H7 (cell line): ENCODE data around the gene SLC2A13. TPM values are rescaled to one million over a fixed set of nuclear protein-coding genes. Genes with fewer than 3 reads are reported as not detected.
"Not testable (repeated sequence)": the region's sequence is repeated elsewhere in the genome, so short reads cannot be mapped to it uniquely, and the experiment has no call there.

ENCODE experiments used
- DNase-seq: peaks from one replicate; pipeline ENCODE4 v3.0.0; 2012
- H3K27me3 ChIP-seq: 2 replicates; pipeline ENCODE4 v1.6.0; 2011; ENCODE audit warnings: mild to moderate bottlenecking, low read length; ENCODE audit not compliant: control insufficient read depth, insufficient read depth
- H3K36me3 ChIP-seq: replicated peaks from 2 replicates; pipeline ENCODE4 v1.5.1; 2011; ENCODE audit warnings: low read length; ENCODE audit not compliant: control insufficient read depth, insufficient read depth
- H3K4me3 ChIP-seq: 2 replicates; pipeline ENCODE4 v1.5.1; 2011; ENCODE audit warnings: low read depth, mild to moderate bottlenecking, control low read depth, low read length, moderate library complexity; ENCODE audit not compliant: insufficient read depth
- total RNA-seq: library from RNA; depleted of rRNA; stranded (reverse); fragments of >200 nt; shearing (Covaris generic); gene quantifications from 2 replicates; pipeline ENCODE4 v1.2.3, GENCODE V29; 2014

SLC2A13 gene
- total RNA-seq, 1 experiment from 2014 or later, result 13.8 TPM

DNA sequence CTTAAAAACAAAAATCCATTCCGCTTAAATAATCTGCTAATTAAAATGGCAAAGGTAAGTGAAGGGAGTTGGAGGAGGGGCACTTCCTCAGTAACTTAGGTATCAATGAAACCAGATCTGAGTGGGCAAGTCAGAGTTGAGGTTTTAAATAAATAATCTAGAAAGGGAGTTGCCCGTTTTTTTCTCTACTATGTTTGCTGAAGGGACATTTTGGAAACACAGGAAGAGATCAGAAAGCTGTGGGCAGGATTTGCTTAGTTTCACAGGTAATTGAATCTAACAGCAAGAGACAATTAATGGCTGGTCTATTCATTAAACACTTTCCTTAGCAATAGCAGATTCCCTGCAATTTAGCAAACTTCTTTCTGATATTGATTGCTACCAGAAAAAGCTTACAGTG is 300.2 kb downstream of the SLC2A13 start:
- DNase-seq, result no peak
- H3K27me3 ChIP-seq, result no peaks in the 10 kb centered on the region
- H3K36me3 ChIP-seq, result no peaks in the 10 kb centered on the region
- no peak overlapping the region for H3K4me3 ChIP-seq

DNA sequence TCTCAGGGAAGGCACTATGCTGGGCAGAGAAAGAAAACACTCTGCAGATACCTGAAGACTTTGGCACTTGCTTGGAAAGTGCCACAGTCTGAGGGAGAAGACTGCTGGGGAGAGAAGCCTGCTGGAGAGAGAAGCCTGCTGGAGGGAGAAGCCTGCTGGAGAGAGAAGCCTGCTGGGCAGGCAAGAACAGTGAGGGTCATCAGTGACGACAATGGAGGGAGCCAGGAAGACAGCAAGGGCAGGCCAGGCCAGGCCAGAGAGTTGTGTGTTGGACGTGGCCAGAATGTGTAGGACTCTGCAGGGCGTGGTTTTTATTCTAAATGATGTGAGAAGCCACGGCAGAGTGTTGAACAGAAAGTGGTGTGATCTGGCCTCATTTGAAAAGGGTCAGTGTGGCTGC is 301.0 kb downstream of the SLC2A13 start:
- no peak for DNase-seq
- Histone ChIP-seq H3K27me3 (no peaks in the 10 kb centered on the region), H3K36me3 (no peaks in the 10 kb centered on the region), H3K4me3 (no peak overlapping the region)

DNA sequence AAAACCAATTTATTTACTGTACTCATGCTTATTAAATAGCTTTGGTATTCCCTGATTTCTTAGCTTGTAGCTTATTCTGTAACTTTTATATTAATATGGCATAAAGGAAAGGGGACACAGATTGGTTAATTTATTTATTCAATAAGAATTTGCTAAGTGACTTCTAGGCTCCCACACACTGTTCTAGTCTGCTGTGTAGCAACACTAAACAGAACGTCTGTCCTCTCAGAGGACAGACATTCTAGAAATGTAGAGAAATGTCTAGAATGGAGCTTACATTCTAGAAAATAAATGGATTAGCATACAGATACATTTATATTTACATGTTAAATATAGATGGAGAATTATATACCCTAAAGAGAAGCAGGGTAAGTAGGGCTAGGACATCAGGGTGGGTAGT is 301.4 kb downstream of the SLC2A13 start:
- no peak for DNase-seq
- Histone ChIP-seq H3K4me3 (no peak overlapping the region), H3K36me3 (no peaks in the 10 kb centered on the region), H3K27me3 (no peaks in the 10 kb centered on the region)

DNA sequence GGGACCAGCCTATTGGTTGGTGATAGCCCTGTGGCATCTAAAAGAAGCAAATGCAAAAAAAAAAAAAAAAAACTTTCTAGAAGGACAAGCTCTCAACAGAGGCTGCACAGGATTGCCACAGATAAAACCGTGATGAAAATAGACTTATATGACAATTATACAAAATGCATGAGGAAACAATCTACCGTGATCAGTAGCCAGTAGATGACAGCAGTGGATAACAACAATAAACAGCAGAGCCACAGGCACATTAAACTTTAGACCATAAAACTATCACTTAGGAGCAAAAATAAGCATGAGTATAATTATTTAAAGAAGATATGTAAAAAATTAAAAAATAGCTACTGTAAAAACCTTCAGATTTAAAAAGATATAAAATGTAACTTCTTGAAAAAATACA is 302.7 kb downstream of the SLC2A13 start:
- Histone ChIP-seq H3K27me3 (no peaks in the 10 kb centered on the region), H3K4me3 (no peak overlapping the region), H3K36me3 (no peaks in the 10 kb centered on the region)
- no peak for DNase-seq

GRCh38 chr12:39798977-39799376 is 306.9 kb downstream of the SLC2A13 start:
- Histone ChIP-seq H3K27me3 (no peaks in the 10 kb centered on the region), H3K4me3 (no peak overlapping the region), H3K36me3 (no peaks in the 10 kb centered on the region)
- DNase-seq, result no peak

GRCh38 chr12:39798429-39798828 is 307.5 kb downstream of the SLC2A13 start:
- Histone ChIP-seq H3K36me3 (no peaks in the 10 kb centered on the region), H3K27me3 (no peaks in the 10 kb centered on the region), H3K4me3 (no peak overlapping the region)
- no peak for DNase-seq

DNA sequence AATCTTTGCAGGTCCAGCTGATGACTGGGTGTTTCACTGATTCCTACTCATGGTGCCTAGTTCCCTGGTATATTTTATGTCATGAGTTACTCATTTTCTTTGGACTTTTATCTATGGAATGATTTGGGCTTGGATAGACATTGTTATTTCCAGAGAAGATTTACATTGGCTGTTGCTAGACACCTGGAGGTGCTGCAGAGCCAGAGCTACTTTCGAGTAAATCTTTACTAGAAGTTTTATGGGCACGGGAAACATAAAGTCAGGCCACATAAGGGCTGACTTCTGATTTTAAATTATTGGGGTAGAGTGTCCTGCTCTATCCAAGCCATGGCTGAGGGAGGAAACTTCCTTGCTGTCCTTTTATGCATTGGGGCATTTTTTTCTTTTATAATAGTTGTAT is 310.4 kb downstream of the SLC2A13 start:
- Histone ChIP-seq H3K27me3 (no peaks in the 10 kb centered on the region), H3K36me3 (no peaks in the 10 kb centered on the region), H3K4me3 (no peak overlapping the region)
- no peak for DNase-seq

GRCh38 chr12:39792938-39793337 is 312.9 kb downstream of the SLC2A13 start:
- no peaks in the 10 kb centered on the region for H3K27me3 ChIP-seq
- DNase-seq, result no peak

DNA sequence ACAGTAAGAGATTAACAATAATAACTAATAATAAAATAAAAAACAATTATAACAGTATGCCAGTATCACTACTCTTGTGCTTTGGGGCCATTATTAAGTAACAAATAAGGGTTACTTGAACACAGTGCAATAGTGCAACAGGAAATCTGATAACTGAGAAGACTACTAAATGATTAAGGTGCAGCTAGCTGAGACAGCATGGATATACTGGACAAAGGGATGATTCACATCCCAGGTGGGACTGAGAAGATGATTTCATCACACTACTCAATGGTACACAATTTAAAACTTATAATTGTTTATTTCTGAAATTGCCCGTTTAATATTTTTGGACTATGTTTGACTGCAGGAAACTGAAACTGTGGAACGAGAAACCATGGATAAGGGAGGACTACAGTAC is 317.6 kb downstream of the SLC2A13 start:
- H3K36me3 ChIP-seq, result no peaks in the 10 kb centered on the region
- H3K27me3 ChIP-seq, result no peaks in the 10 kb centered on the region
- no peak for DNase-seq
- no peak overlapping the region for H3K4me3 ChIP-seq

More at GRCh38 chr12:39792938-39793337, 312.9 kb downstream of the SLC2A13 start:
- Histone ChIP-seq H3K4me3 (no peak overlapping the region), H3K36me3 (no peaks in the 10 kb centered on the region)

- H3K36me3 ChIP-seq, H3K27me3 ChIP-seq, H3K4me3 ChIP-seq, DNase-seq: not testable (repeated sequence)
Measured at GRCh38 chr12:39785814-39786213, 320.1 kb downstream of the SLC2A13 start.

DNA sequence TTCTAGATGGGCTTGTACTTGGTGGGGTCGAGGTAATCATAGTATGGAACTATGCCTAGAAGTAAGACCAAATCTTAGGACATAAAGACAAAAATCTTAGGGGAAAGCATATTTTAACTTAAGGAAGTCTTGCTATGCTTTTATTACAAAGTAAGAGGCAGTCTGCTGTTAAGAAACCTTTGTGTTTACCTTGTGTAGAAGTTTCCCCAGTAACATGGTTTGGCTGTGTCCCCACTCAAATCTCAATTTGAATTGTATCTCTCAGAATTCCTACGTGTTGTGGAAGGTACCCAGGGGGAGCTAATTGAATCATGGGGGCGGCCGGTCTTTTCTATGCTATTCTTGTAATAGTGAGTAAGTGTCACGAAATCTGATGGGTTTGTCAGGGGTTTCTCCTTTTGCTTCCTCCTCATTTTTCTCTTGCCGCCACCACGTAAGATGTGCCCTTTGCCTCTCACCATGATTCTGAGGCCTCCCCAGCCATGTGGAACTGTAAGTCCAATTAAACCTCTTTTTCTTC is 323.8 kb downstream of the SLC2A13 start:
- Histone ChIP-seq H3K4me3 (no peak overlapping the region), H3K36me3 (no peaks in the 10 kb centered on the region), H3K27me3 (no peaks in the 10 kb centered on the region)
- no peak for DNase-seq

DNA sequence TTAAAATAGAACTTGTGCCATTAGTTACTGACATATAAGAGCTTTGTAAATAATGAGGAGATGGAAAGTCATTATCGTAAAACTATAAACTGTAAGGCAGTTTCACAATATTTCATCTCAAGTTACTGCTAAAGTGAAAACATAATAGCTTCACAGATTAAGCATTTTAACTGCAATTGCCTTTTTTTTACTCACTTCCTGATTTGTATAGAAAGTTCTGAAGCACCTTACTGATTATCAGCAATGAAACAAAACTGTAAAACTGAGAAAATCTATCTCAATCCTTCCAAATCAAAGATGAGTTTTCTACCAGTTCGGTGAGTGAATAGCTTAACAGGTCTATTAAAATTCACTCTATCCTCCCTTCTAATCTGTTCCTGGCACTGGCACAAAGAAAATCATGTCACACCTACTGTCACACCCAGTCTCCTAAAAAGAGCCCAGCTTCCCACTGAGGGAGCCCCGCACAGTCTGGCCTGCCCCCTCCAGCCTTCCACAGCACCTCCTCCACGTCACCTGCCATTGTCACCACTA is 324.9 kb downstream of the SLC2A13 start:
- no peak for DNase-seq
- no peaks in the 10 kb centered on the region for H3K27me3 ChIP-seq
- no peak overlapping the region for H3K4me3 ChIP-seq

GRCh38 chr12:39780411-39780912 is 325.4 kb downstream of the SLC2A13 start:
- Histone ChIP-seq H3K36me3 (no peaks in the 10 kb centered on the region), H3K27me3 (no peaks in the 10 kb centered on the region), H3K4me3 (no peak overlapping the region)
- no peak for DNase-seq

More for the DNA sequence above, 324.9 kb downstream of the SLC2A13 start:
- H3K36me3 ChIP-seq, result no peaks in the 10 kb centered on the region

- no peaks in the 10 kb centered on the region for H3K27me3 ChIP-seq
- H3K4me3 ChIP-seq, result no peak overlapping the region
- no peaks in the 10 kb centered on the region for H3K36me3 ChIP-seq
- no peak for DNase-seq
Measured at GRCh38 chr12:39779768-39780340, 326.0 kb downstream of the SLC2A13 start.

- no peak for DNase-seq
- Histone ChIP-seq H3K36me3 (no peaks in the 10 kb centered on the region), H3K4me3 (no peak overlapping the region), H3K27me3 (no peaks in the 10 kb centered on the region)
Measured at GRCh38 chr12:39777465-39777864, 328.4 kb downstream of the SLC2A13 start.
